Measurements from ENCODE around the gene JAK3.
"Not testable (repeated sequence)": the region's sequence is repeated elsewhere in the genome, so short reads cannot be mapped to it uniquely, and the experiment has no call there.

Gene JAK3

DNA sequence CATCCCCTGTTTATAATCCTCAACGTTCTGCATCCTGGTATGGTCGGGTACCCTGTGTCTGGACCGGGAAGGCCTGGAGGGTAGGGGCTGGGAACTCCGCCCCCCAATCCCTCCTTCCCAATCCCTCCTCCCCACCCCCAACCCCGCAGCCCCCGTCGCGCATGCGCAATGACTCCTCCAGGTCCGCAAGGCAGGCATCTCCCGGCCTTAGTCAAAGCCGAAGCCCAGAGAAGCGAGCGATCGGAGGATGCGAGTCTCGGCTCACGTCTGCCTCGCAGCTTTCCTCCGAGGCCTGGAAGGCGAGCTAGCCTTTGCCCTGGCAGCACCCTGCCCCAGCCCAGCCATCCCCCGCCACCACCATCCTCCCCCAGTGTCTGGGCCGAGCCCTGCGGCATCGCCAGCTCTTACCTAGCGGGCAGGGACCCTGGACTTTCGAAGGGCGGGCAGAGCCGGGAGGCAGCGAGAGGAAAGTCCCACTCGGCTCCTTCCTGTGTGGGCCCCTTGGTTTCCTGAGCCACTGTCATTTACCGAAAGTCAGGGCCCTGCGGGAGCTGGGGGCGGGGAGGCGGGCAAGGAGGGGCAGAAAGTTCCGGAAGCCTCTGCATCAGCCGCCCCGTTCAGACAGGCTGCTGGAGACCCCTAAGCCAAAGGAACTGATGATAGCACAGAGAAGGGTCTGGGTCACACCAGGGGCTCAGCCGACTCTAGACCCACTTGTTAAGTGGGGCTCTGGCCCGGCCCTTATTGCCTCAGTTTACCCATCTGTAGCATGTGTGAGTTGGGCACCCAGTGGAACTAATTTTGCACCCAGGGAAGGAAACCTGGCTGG, at the start of gene JAK3:
TSS of gene JAK3 (minus strand) at position 445 of the 829 bp plus-strand sequence. CDS start 3,565 bp downstream, outside the sequence.
- peak; percentile 85 for DNase-seq (ENCODE audit: low read depth, low spot score)

DNA sequence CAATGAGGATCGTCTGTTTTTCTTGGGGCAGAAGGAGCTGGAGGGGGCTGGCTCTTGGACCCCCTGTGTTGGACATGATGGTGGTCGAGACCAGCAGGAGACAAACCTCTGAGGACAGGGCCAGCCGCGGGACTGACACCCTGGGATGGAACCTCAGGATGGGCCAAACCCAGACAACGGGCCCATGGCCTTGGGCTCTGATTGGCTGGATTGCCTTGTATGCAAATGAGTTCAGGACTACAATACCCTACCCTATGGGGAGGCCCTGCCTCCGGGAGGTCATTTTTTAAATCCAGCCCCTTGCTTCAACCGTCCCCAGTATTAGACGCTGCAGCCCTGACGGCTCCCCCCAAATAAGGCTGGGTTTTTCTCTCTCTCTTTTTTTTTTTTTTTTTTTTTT, 46.0 kb upstream of the JAK3 start:
- DNase-seq (ENCODE audit: low read depth, low spot score): no peak

DNA sequence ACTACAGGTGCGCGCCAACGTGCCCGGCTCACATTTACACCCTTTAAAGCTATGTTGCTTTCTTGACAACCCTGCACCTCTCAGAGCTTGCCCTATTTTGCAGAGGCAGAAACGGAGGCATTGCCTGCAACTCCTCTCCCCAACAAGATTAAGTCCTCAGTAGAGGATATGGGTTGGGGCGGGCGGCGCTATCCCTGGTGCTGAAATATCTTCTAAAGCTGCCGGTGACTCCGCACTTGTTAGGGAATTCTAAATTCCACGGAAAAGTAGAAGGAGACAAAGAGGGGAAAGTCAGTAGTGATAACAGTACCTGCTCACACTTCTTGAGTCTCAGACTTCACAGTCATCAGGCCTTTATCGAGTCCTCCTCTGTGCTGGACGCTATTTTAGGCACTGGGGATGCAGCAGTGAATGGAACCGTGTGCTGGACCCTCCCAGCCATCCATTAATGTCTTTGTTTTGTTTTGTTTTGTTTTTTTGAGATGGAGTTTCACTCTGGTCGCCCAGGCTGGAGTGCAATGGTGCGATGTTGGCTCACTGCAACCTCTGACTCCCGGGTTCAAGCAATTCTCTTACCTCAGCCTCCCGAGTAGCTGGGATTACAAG, 41.9 kb upstream of the JAK3 start:
- peak; percentile 80 for DNase-seq (ENCODE audit: low read depth, low spot score)

DNA sequence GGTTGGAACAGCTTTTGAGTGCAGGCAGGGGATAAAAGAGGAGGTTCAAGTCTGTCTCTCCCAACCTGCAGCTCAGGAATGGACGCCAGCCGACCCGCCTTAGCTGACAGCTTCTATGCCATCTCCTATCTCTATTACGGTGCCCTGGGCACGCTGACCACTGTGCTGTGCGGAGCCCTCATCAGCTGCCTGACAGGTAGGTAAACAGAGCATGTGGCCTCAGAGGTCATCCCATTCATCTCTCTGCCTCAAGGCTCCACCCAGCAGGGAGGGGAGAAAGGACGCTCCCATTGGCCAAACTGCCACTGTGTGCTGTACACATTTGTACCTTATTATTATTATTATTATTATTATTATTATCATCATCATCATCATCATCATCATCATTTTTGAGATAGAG, 40.5 kb upstream of the JAK3 start:
- DNase-seq (ENCODE audit: low read depth, low spot score): no peak

DNA sequence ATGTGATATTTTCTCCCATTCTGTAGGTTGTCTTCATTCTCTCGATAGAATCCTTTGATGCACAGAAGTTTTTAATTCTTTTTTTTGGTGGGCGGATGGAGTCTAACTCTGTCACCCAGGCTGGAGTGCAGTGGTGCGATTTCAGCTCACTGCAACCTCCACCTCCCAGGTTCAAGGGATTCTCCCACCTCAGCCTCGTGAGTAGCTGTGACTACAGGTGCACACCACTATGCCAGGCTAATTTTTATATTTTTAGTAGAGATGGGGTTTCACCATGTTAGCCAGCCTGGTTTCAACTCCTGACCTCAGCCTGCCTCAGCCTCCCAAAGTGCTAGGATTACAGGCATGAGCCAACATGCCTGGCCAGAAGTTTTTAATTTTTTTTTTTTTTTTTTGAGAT, 39.4 kb upstream of the JAK3 start:
- not testable (repeated sequence) for DNase-seq (ENCODE audit: low read depth, low spot score)

DNA sequence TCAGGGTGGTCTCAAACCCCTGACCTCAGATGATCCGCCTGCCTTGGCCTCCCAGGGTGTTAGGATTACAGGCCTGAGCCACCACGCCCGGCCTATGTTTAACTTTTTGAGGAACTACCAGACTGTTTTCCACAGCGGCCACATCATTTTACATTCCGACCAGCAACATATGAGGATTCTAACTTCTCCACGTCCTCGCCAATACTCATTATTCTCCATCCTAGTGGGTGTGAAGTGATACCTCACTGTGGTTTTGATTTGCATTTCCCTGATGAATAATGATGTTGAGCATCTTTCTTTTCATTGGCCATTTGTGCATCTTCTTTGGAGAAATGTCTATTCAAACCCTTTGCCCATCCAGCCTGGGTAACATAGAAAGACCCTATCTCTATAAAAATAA, 38.7 kb upstream of the JAK3 start:
- no peak for DNase-seq (ENCODE audit: low read depth, low spot score)

DNA sequence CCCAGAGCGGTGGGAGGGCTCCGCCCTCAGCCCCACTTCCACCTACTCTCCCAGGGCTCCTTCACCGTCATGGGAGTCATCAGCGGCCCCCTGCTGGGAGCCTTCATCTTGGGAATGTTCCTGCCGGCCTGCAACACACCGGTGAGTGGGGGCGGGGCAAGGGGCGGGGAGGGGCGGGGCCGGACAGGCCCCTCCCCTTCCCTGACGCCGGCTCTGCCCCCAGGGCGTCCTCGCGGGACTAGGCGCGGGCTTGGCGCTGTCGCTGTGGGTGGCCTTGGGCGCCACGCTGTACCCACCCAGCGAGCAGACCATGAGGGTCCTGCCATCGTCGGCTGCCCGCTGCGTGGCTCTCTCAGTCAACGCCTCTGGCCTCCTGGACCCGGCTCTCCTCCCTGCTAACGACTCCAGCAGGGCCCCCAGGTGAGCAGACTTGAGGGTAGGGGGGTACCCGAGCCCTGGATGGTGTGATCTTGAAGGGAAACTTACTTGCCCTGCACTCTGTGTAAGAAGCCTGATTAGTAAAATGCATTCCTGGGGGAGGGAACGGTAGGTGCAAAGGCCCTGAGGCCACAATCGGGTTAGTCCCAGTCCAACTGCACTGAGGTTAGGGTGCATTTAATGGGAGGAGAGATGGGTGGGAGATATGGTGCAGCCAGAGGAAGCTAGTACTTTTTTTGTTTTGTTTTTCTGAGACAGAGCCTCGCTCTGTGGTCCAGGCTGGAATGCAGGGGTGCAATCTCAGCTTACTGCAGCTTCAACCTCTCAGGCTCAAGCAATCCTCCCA, 36.0 kb upstream of the JAK3 start:
- DNase-seq (ENCODE audit: low read depth, low spot score): no peak

DNA sequence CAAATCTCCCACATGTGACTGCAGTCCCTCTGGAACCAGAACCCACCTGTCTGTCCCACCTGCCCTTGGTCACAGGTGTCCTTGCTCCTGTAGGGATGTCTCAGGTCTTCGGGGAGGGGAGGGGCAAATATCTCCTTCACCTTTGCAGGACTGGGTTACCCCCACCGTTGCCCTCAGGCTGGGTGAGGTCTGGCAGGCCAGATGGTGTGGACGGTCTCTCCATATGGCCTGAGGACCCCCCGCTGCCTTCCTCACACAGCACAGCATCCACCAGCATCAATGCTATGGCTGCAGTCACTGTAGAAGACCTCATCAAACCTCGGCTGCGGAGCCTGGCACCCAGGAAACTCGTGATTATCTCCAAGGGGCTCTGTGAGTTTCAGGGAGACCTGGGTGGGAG, 33.9 kb upstream of the JAK3 start:
- DNase-seq (ENCODE audit: low read depth, low spot score): no peak

DNA sequence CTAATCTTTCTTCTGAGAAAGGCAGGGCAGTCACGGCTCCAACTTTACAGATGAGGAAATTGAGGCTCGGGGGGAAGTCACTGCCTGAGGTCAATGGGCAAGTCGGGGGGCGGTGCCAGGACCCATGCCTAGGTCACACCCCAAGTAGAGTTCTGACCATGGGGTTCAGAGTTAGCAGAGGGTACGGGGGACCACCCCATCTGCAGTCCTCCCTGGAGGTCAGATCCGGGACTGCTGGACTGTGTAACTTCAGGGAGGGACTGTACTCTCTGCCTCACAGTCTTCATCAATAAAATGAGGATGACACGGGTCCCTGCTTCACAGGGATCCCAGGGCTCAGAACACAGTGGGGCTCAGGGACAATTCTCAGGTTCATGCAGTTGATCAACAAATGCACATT, 31.7 kb upstream of the JAK3 start:
- no peak for DNase-seq (ENCODE audit: low read depth, low spot score)

DNA sequence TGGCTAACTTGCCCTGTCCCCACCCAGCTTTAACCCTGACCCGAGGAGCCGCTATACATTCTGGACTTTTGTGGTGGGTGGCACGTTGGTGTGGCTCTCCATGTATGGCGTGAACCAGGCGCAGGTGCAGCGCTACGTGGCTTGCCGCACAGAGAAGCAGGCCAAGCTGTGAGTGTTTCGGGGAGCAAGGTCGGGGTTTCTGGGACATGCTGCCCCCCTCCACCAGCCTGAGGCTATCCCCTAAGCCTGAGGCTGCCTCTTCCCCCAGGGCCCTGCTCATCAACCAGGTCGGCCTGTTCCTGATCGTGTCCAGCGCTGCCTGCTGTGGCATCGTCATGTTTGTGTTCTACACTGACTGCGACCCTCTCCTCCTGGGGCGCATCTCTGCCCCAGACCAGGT, 29.9 kb upstream of the JAK3 start:
- DNase-seq (ENCODE audit: low read depth, low spot score): no peak

DNA sequence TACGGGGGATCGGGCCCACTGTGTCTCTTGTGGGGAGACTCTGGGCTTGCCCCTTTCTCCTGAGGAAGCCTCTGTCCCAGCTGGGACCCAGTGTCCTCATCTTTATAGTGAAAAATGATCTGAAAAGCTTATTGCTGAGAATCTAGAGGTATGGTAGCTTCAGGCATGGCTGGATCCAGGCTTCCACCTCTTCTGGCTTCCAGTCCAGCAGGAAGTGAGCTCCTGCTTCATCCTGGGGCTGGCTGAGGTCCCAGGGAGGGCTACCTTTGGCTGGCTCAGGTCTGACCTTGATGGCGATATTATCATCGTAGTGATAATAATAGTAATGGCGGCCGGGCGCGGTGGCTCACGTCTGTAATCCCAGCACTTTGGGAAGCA, 27.0 kb upstream of the JAK3 start:
- DNase-seq (ENCODE audit: low read depth, low spot score): no peak

DNA sequence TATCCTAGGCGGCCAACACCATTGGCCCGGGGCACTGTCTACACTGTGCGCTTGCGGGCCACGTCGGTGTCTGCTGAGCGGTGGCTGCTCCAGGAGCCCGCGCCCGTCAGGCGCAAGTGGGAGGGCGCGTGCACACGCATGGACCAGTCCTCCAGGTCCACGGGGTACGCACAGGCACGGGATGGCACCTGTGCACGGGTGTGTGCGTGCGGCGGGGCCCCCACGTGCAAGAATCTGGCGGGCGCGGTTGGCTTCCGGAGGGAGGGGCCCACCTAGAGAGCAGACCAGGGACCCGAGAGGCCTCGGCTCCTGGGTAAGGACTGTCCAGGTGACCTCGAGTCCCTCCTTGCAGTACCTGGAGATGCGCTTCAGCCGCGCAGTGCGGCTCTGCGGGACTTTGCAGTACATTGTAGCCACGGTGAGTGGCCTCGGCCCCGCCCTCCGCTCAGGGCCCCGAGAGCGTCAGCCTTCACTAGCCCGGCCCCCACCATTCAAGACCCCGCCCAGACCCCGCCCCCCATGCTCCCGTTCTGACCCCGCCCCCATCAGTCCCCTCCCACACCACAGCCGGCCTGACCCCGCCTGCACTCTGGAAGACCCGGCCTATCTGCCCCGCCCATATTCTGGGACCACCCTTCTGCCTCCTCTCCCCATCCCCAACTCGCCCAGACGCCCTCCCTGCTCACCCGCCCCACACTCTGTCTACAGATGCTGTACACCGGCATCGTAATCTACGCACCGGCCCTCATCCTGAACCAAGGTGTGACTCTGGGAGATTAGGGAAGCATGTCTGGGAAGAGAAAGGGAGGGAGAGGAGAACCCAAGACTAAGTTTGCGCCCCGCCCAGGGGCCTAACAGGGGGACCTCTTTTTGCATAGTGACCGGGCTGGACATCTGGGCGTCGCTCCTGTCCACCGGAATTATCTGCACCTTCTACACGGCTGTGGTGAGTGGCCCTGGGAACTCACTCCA, 26.3 kb upstream of the JAK3 start:
- DNase-seq (ENCODE audit: low read depth, low spot score): peak; percentile 29

DNA sequence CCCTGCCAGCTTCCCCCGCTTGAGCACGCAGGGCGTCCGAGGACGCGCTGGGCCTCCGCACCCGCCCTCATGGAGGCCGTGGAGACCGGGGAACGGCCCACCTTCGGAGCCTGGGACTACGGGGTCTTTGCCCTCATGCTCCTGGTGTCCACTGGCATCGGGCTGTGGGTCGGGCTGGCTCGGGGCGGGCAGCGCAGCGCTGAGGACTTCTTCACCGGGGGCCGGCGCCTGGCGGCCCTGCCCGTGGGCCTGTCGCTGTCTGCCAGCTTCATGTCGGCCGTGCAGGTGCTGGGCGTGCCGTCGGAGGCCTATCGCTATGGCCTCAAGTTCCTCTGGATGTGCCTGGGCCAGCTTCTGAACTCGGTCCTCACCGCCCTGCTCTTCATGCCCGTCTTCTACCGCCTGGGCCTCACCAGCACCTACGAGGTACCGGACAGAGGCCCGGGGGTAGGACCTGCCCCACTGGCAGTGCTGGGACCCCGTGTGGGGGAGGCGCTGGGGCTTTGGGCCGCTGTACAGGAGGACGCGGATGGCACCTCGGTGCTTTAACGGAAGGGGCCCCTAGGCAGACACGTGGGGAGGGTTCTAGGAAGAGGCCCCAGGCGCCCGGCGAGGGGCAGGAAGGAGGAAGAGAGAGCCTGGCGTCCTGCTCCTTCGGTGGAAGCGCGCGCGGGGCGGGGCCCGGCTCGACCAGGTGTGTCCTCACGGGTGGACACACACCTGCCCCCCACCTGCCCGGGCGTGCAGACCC, 24.6 kb upstream of the JAK3 start:
- no peak for DNase-seq (ENCODE audit: low read depth, low spot score)

DNA sequence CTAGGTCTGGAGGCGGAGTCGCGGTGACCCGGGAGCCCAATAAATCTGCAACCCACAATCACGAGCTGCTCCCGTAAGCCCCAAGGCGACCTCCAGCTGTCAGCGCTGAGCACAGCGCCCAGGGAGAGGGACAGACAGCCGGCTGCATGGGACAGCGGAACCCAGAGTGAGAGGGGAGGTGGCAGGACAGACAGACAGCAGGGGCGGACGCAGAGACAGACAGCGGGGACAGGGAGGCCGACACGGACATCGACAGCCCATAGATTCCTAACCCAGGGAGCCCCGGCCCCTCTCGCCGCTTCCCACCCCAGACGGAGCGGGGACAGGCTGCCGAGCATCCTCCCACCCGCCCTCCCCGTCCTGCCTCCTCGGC, 24.1 kb upstream of the JAK3 start, which contains the start of gene SLC5A5:
TSS of gene SLC5A5 (plus strand) at position 68 of the 373 bp plus-strand sequence. CDS start 375 bp downstream, outside the sequence.
- DNase-seq (ENCODE audit: low read depth, low spot score): no peak

DNA sequence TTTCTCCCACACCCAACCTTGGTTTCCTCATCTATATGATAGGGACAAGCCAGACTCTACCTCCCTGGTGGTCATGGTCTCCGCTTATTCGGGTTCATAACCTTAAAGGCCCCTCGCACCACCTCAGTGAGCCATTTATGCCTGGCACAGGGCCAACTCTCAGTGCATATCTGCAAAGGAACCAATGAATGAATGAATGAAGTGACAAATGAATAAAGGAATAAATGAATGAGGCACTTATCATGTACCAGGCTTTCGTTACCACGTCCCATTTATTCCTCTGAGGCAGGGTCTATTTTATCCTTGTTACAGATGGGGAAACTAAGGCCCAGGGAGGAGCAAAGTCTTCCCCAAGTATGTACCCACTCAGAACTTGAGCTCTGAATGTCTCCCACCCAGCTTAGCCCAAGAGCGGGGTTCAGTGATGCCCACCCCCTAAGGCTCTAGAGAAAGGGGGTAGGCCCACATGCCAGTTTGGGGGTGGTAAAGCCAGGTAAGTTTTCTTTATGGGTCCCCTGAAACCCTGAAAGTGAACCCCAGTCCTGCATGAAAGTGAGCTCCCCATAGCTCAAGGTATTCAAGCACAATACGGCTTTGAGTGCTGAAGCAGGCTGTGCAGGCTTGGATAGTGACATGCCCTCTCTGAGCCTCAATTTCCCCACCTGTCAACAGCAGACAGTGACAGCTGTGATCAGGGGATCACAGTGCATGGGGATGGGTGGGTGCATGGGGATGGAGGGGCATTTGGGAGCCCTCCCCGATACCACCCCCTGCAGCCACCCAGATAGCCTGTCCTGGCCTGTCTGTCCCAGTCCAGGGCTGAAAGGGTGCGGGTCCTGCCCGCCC, 23.5 kb upstream of the JAK3 start:
- no peak for DNase-seq (ENCODE audit: low read depth, low spot score)

DNA sequence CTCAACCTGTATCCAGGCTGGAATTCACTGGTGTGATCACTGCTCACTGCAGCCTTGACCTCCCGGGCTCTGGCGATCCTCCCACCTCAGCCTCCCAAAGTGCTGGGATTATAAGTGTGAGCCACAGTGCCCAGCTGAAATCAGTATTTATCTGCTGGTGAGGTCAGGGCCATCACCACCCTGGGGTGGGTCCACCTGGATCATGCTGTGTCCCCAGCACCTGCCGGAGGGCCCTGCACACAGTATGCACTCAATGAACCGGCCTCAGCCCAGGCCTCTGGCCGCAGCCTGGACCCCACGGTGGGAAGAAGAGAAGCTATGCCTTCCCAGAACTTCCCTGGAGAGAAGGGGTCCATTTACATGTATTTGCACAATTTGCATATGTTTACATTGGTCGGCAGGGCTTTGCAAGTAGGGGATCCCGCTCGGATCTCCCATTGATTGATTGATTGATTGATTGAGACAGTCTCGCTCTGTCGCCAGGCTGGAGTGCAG, 21.4 kb upstream of the JAK3 start:
- DNase-seq (ENCODE audit: low read depth, low spot score): no peak

DNA sequence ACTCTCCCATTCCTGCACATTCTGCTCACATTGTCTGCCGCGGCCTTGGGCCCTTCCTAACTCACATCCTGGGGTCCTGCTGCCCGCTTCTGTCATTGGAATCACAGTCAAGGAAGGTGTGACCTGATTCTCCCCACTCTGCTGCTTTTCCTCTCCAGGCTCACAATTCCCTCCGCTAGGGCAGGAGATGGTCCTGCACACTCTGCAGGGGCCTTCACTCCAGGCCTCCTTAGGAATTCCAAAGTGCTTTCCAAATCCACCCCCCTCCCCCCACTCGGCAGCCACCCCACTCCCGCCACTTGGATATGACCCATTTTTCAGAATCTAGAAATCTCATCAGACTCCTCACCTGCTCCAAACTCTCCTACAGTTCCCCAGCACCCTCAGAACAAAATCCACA, 20.9 kb upstream of the JAK3 start:
- DNase-seq (ENCODE audit: low read depth, low spot score): no peak

DNA sequence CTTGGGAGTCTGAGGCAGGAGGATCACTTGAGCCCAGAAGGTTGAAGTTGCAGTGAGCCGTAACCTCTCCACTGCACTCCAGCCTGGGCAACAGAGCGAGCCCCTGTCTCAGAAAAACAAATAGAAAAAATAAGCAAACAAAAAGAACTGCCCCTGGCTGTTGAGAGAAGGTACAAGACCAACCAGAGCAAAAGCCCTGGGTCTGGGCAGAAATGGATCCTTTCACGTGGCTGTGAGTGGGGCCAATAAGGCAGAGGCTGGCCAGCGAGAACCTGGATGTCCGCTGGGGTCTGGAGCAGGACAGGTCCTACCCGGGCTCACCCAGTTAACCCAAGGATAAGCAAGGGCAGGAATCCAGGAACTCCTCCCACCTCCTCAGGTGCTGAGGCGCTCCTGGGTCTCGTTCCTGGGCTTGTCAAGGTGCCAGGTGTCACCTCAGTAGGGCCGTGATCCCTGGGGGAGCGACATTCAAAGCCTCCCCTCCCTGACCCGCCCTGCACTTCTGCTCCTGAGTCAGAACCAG, 19.2 kb upstream of the JAK3 start:
- DNase-seq (ENCODE audit: low read depth, low spot score): no peak

DNA sequence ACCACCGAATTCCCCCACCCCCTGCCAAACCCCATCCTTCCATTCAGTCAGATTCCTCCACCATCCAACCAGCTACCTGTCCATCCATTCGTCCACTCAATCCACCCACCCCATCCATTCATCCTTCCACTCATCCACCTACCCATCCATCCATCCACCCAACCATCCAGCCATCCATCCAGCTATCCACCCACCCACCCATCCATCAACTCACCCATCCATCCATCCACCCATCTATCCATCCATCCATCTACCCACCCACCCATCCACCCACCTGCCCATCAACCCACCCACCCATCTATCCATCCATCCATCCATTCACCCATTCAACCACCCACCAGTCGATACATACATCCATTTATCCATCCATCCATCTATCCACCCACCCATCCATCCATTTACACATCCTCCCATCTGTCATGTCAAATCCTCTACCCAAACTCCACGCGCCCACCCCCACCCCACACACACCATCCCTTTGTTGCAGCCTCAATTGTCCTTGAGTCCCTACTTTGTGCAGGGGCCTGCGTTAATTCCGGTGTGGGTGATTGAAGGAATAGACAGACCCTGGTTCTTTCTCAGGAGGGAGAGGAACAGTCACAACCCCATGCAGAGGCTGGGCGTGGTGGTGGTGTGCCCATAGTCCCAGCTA, 18.7 kb upstream of the JAK3 start:
- DNase-seq (ENCODE audit: low read depth, low spot score): no peak

Measured in astrocyte of the hippocampus (primary cell).